Measurements from ENCODE around the gene ZNF586.
"Not testable (repeated sequence)": the region's sequence is repeated elsewhere in the genome, so short reads cannot be mapped to it uniquely, and the experiment has no call there.

ZNF586 gene

GRCh38 chr19:57823155-57823554 lies 53.7 kb downstream of the ZNF586 start:
- not testable (repeated sequence) for DNase-seq (ENCODE audit: low read depth in 2 of 2)

- not testable (repeated sequence) for DNase-seq (ENCODE audit: low read depth in 2 of 2)
Observed at GRCh38 chr19:57823608-57824007, 54.1 kb downstream of the ZNF586 start.

- no peak for DNase-seq (ENCODE audit: low read depth in 2 of 2)
Observed at GRCh38 chr19:57825511-57825910, 56.0 kb downstream of the ZNF586 start.

GRCh38 chr19:57829316-57829715 lies 59.8 kb downstream of the ZNF586 start:
- no peak for DNase-seq (ENCODE audit: low read depth in 2 of 2)

GRCh38 chr19:57830071-57830602 lies 60.7 kb downstream of the ZNF586 start, which contains the start of gene ZNF587B:
Gene ZNF587B (plus strand): TSS chr19:57830299. CDS start chr19:57830529, 230 bp downstream.
- peak in 1 of 2 experiments; percentile 20 for DNase-seq (ENCODE audit: low read depth in 2 of 2)
